Stimulated activated CD8-positive, alpha-beta memory T cell treated with anti-CD3 and anti-CD28 coated beads, Interleukin-7, amount 100 ng/mL, for 1 hour (primary cell): ENCODE data around the gene SLC2A10.

Experiments used
- DNase-seq, 2 donors: peaks; one replicate each; pipeline ENCODE4 v3.0.0-alpha.2; 2020; ENCODE audit warnings: low read depth in 2 of 2

SLC2A10 gene

DNA sequence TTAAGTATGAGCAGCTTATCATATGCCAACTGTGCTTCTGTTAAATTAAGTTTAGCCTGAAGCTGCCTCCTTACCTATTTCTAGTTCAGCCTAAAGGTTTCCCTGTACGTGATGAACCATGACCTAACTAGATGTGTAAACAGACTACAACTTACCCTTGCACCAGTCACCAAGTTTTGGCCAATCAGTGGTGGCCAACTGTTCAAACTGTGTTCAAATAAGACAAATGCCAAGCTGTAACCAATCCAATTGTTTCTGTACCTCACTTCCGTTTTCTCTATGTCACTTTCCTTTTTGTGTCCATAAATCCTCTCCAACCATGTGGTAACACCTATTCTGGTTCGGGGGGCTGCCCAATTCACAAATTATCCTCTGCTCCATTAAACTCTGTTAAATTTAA, 6.0 kb upstream of the SLC2A10 start:
- no peak for DNase-seq

DNA sequence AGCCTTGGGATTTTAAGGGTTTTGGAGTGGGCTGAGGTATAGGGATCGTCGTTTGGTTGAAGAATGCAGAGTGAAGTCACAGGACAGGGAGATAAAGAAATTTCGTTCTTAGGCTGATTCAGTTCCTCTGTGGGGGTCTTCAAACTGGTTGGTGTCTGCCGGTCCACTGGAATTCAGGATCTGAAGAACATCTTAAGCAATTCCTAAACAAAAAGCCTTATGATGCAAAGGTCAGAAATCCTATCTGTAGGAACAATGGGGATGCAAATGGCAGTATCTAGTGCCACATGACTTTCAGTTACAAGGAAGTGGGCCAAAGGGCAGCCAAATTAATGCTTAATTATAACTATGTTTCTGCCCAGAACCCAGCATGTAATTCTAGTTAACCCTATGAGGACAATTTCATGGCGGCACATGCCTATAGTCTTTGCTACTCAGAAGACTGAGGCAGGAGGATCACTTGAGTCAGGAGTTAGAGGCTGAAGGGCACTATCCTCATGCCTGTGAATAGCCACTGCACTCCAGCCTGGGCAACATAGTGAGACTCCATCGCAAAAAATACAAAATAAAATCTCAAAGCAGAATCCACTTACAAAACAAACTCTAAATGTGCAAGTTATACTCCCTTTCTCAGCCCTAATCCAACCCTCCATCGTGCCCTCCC, 4.6 kb upstream of the SLC2A10 start:
- no peak for DNase-seq

DNA sequence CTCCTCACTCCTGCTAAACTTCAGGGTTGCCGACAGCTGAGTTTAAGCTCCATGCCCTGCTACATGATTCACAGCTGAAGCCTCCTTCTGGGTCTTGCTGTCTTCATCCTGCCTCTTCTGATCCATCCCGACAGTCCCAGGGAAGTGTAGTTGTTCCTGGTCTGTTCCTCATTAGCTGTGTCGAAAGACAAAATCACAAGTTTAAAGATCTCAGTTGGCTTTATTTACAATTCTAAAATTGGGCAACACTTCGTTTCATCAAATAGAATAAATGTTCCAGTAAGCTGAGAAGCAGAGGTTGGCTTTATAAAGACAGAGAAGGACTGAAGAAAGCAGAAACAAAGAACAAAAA, 4.1 kb upstream of the SLC2A10 start:
- no peak for DNase-seq

- DNase-seq: no peak
Observed at GRCh38 chr20:46706242-46706641, 3.2 kb upstream of the SLC2A10 start.

GRCh38 chr20:46708172-46708860, 1.1 kb upstream of the SLC2A10 start:
- DNase-seq: no peak

- no peak for DNase-seq
Observed at GRCh38 chr20:46709055-46709458, 392 bp upstream of the SLC2A10 start.

DNA sequence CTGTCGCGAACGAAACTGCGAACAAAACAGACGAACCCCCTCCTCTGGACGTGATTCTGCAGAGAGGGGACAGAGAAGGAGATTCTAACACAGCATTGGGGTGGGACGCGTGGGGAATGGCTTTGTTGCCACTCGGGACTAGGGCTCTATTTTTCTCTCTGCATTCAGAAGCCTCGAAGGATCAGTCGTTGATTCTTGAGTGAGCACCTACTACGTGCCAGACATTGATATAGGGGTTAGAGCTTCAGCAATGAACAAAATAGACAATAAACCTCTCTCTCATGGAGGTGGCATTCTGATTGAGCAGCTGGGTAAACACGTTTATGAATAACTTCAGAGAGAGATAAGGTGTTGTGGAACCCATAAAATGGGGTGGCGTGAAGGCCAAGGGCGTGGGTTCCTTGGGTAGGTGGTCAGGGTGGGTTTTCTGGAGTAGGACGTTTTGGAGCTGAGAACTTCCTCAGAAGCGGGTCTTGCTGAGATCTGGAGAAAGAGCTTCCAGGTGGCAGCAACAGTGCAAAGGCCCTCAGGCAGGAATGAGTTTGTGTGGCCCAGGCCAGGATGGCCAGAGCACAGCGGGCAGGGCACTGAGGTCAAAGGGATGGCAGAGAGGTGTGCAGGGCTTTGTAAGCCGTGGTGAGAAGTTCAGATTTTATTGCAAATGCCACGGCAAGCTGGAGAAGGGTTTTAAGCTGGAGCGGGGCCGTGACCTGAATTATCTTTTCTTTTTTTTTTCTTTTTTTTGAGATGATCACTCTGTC, 884 bp downstream of the SLC2A10 start:
- DNase-seq: no peak

GRCh38 chr20:46712056-46712636, 2.7 kb downstream of the SLC2A10 start:
- DNase-seq: no peak

- DNase-seq: no peak
Observed at GRCh38 chr20:46713957-46714834, 4.7 kb downstream of the SLC2A10 start.

DNA sequence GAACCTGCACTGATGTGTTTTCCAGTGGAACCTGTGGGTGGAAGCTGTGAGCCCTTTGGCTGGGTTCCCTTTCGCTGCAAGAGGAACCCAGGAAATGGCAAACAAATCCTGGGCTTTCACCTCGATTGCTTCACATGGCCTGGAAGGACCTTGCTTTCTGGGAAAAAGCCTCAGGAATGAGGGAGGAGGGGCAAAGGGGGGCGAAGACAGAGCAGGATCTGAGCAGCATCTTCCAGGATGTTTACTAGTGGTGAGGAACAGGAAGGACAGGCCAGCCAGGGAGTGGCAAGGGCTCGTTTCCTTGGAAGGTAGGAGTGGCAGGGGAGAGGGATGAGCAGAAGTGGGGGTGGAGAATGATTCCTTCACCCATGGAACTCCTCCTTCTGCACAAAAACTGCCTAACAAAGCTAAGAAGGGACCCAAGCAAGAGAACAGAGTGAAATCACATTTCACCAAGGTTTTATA, 5.9 kb downstream of the SLC2A10 start:
- DNase-seq: no peak

DNA sequence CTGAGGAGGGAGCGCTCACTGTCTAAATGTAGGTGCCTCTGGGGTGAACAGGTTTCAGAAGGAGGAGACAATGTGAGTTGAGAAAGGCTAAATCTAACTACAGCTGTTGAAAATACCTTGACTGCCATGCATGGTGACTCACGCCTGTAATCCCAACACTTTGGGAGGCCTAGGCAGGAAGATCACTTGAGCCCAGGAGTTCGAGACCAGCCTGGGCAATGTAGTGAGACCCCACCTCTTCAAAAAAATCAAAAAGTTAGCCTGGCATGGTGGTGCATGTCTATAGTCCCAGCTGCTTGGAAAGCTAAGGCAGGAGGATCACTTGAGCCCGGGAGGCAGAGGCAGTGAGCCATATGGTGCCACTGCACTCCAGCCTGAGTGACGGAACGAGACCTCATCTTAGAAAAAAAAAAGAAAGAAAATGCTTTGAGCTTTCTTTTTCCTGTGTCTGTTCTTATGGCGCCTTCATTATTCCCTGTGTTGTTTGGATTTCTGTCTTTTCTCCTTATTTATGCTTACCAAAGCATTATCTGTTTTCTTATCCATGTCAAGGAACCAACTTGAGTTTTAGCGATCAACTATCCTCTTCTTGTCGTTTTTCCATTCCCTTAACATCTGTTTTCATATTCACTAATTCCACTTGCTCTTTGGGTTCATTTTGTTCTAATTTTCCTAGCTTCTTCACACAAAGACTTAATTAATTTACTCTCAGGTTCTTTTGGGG, 8.5 kb downstream of the SLC2A10 start:
- DNase-seq: no peak

DNA sequence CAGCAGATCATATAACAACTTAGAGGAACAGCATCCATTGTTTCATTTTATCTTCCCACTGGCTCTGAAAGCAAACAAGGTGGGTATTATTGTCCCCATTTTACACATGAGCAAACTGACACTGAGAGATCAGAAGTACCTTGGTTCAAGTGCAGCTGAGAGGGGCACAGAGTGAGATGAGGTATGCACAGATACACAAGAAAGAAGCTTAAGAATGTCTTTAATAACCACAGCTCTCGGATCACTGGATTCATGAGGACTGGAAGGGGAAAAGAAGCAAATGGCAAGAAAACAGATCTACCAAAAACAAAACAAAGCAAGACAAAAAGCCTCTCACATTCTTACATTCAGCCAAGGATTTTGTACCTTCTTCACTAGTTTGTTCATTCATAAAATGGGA, 10.6 kb downstream of the SLC2A10 start:
- no peak for DNase-seq

GRCh38 chr20:46720776-46721425, 11.5 kb downstream of the SLC2A10 start:
- no peak for DNase-seq

DNA sequence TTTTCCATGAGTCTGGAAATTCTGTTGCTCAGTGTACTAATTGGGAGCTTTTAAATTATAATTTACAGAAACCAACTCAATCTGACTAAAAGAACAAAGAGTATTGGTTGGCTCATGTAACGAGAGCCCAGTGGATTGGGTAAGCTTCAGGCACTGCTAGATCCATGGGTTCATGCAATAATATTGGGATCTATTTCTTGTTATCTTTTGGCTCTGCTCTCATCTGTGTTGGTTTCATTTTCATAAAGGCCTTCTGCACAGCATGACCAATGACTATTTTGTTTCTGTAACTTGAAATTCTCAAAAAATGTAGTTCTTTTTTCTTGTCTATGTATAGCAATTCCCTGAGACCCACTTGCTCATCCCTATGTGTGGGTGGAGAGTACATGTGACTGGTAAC, 12.0 kb downstream of the SLC2A10 start:
- no peak for DNase-seq

DNA sequence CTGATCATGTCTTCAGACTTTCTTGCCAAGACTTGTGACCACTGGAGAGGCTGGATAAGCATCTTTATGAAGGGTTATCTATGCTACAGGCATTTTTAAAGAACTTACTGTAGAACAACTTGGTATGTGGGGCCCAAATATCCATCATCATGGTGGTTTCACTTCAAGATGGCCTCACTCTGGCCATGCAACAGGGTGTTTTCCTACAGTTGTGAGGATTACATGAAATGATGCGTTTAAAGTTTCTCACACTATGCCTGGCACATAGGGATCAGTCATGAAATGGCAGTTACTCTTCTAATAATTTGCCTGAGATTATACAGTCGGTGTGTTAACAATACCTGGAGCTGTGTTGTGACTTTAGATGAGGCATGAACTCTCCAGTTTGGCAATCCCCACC, 13.0 kb downstream of the SLC2A10 start:
- no peak for DNase-seq

- DNase-seq: no peak
Observed at GRCh38 chr20:46723039-46723438, 13.6 kb downstream of the SLC2A10 start.

DNA sequence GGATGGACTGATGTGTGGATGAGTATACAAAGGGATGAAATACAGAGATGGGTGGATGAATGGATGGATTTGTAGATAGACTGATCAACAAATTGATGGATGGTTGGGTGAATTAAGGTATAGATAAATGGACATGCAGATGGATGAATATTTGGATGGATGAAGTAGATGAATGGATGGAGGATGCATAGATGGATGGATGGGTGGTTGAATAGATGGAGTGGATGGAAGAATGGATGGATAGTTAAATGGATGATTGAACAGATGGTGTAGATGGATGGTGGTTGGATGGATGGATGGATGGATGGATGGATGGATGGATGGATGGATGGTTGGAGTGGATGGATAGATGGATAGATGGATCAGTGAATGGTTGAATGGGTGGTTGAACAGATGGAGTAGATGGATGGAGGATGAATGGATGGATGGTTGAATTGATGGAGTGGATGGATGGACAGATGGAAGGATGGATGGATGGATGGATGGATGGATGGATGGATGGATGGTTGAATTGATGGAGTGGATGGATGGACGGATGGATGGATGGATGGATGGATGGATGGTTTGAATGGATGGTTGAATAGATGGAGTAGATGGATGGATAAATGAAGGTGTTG, 15.0 kb downstream of the SLC2A10 start:
- DNase-seq: no peak

GRCh38 chr20:46725186-46726165, 16.0 kb downstream of the SLC2A10 start:
- DNase-seq: no peak

- no peak for DNase-seq
Observed at GRCh38 chr20:46731770-46732169, 22.3 kb downstream of the SLC2A10 start.
